GM21786 (cell line): ENCODE measurements around the gene SLCO1C1.
"Not testable (repeated sequence)": the region's sequence is repeated elsewhere in the genome, so short reads cannot be mapped to it uniquely, and the experiment has no call there.

Experiments used
- ATAC-seq: cut with Tn5 transposase; IDR thresholded peaks from one replicate; pipeline ENCODE4 v1.9.1; 2021; ENCODE audit not compliant: unreplicated experiment

Gene SLCO1C1

GRCh38 chr12:20783796-20784357, 88.7 kb downstream of the SLCO1C1 start:
- not testable (repeated sequence) for ATAC-seq

DNA sequence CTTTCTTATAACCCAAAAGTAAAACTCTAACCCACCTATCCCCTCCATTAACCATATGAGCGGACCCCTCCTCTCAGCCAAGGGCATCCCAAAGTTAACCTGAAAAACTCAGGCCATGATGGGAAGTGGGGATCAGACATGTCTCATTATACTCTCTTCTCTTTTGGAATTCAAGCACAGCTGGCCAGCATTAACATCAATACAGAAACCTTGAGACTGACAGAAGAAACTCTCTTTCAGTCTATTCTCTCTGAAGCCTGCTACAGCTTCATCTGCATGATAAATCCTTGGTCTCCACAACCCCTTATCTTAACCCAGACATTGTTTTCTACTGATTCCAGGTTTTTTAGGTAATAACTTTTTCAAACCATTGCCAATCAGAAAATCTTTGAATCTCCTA, 97.8 kb downstream of the SLCO1C1 start:
- ATAC-seq = no peak

DNA sequence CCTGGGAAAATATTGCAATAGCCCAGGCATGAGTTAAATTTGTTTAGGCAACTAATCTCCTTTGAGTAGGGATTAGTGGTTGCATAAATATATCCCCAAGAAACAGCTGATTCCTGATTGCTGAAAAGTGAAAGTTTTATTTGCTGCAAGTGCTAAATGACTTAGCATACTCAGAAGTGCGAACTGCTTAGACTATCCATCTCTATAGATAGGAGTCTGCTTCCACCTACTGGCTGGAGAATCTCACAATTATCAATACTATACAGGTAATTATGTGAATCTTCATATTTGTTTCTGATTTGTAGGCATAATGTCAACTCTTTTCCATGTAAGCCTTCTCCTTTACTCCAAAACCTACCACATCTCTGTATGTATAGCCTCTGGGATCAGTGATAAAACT, 103.4 kb downstream of the SLCO1C1 start:
- no peak for ATAC-seq

- no peak for ATAC-seq
Measured at GRCh38 chr12:20800160-20800559, 105.0 kb downstream of the SLCO1C1 start.

- ATAC-seq = no peak
Measured at GRCh38 chr12:20801035-20801434, 105.9 kb downstream of the SLCO1C1 start.
